SK-N-SH (cell line): ENCODE results near the gene ZNF24. TPM values are rescaled to one million over a fixed set of nuclear protein-coding genes. Genes with fewer than 3 reads are reported as not detected.

Source experiments
- CTCF ChIA-PET: fragments of 300-600, 350-600 bp; formaldehyde crosslinking; extraction: SDS; loops from one replicate; lab custom pipeline; 2021; lab: Yijun Ruan, JAX
- POLR2A ChIA-PET: fragments of 350-600 bp; sonication (Branson Sonifier 250); formaldehyde crosslinking; extraction: SDS; loops from one replicate; lab custom pipeline; 2020; ENCODE audit warnings: antibody characterized with exemption, inconsistent platforms; lab: Yijun Ruan, JAX
- DNase-seq: peaks from one replicate; pipeline ENCODE4 v3.0.0; 2012
- H2AFZ ChIP-seq: fragments of 200-600 bp; sonication (generic); 2 replicates; pipeline ENCODE4 v1.8.1; 2016; ENCODE audit warnings: antibody characterized with exemption, mild to moderate bottlenecking, low read depth
- H3F3A ChIP-seq: fragments of 200-600 bp; sonication (generic); replicated peaks from 2 replicates; pipeline ENCODE3; 2016; ENCODE audit warnings: antibody characterized with exemption, mild to moderate bottlenecking; ENCODE audit not compliant: insufficient read depth
- H3K27ac ChIP-seq, 2 experiments: fragments of 200-500 bp in 1 of 2; fragments of 200-600 bp in 1 of 2; sonication (Bioruptor generic) in 1 of 2; sonication (generic), shearing (Covaris generic) in 1 of 2; 2 replicates each; pipeline versions ENCODE4 v1.5.1 to v1.6.1; 2014 to 2016; ENCODE audit warnings: low read depth in 2 of 2, inconsistent platforms in 1 of 2, low read length in 1 of 2, mild to moderate bottlenecking in 1 of 2, mixed read lengths in 1 of 2
- H3K27me3 ChIP-seq: fragments of 200-600 bp; sonication (generic), shearing (Covaris generic); 2 replicates; pipeline ENCODE4 v1.6.1; 2016; ENCODE audit warnings: mixed run types; ENCODE audit not compliant: insufficient read depth
- H3K36me3 ChIP-seq, 2 experiments: fragments of 200-500 bp in 1 of 2; fragments of 200-600 bp in 1 of 2; sonication (Bioruptor generic) in 1 of 2; sonication (generic) in 1 of 2; replicated peaks in 1 of 2; 2 replicates each; pipeline versions ENCODE3 to v1.5.1; 2014 to 2016; ENCODE audit warnings: low read length in 1 of 2, mild to moderate bottlenecking in 1 of 2; ENCODE audit not compliant: insufficient read depth in 2 of 2, control insufficient read depth in 1 of 2
- H3K4me1 ChIP-seq, 2 experiments: fragments of 200-500 bp in 1 of 2; fragments of 200-600 bp in 1 of 2; sonication (Bioruptor generic) in 1 of 2; sonication (generic), shearing (Covaris generic) in 1 of 2; 2 replicates each; pipeline versions ENCODE4 v1.5.1 to v1.6.1; 2014 to 2016; ENCODE audit warnings: low read depth in 1 of 2, low read length in 1 of 2, mixed run types in 1 of 2; ENCODE audit not compliant: insufficient read depth in 2 of 2, control insufficient read depth in 1 of 2
- H3K4me2 ChIP-seq: fragments of 200-600 bp; sonication (generic), shearing (Covaris generic); 2 replicates; pipeline ENCODE4 v1.6.1; 2017; ENCODE audit warnings: mixed run types
- H3K4me3 ChIP-seq, 2 experiments: fragments of 200-500 bp in 1 of 2; fragments of 200-600 bp in 1 of 2; sonication (Bioruptor generic) in 1 of 2; sonication (generic), shearing (Covaris generic) in 1 of 2; 2 replicates each; pipeline versions ENCODE4 v1.5.1 to v1.8.1; 2014 to 2016; ENCODE audit warnings: low read depth in 2 of 2, inconsistent platforms in 1 of 2, low read length in 1 of 2, mild to moderate bottlenecking in 1 of 2, mixed read lengths in 1 of 2, moderate library complexity in 1 of 2
- H3K79me2 ChIP-seq: fragments of 200-600 bp; sonication (generic); 2 replicates; pipeline ENCODE4 v1.8.1; 2017; ENCODE audit warnings: mild to moderate bottlenecking; ENCODE audit not compliant: insufficient read depth
- H3K9ac ChIP-seq: fragments of 200-600 bp; sonication (generic); 2 replicates; pipeline ENCODE4 v1.6.1; 2017; ENCODE audit warnings: mixed run types
- H3K9me2 ChIP-seq: fragments of 200-600 bp; sonication (generic); 2 replicates; pipeline ENCODE4 v1.6.1; 2017; ENCODE audit warnings: mixed run types
- H3K9me3 ChIP-seq: fragments of 200-600 bp; sonication (generic); 2 replicates; pipeline ENCODE4 v1.6.1; 2017; ENCODE audit warnings: mixed run types, mild to moderate bottlenecking, moderate library complexity
- H4K20me1 ChIP-seq: fragments of 200-600 bp; sonication (generic); 2 replicates; pipeline ENCODE4 v1.6.1; 2017; ENCODE audit warnings: mild to moderate bottlenecking, mixed run types; ENCODE audit not compliant: insufficient read depth
- CHD2 ChIP-seq: fragments of 150-350 bp; IDR thresholded peaks from 2 replicates; pipeline ENCODE4 v1.6.1; 2018; ENCODE audit warnings: low read length; ENCODE audit not compliant: partially characterized antibody
- CTCF ChIP-seq: fragments of 200-600 bp; sonication (generic); IDR thresholded peaks from 2 replicates; pipeline ENCODE4 v1.6.1; 2017; ENCODE audit warnings: antibody characterized with exemption, mild to moderate bottlenecking, moderate library complexity
- ELF1 ChIP-seq: IDR thresholded peaks from 2 replicates; pipeline ENCODE4 v1.4.0; 2012
- EZH2phosphoT487 ChIP-seq: fragments of 200-600 bp; sonication (generic); IDR thresholded peaks from 2 replicates; pipeline ENCODE4 v1.6.1; 2017; ENCODE audit warnings: low read depth, mixed run types, mild to moderate bottlenecking, antibody characterized with exemption, moderate library complexity, borderline replicate concordance
- FOSL2 ChIP-seq: IDR thresholded peaks from 2 replicates; pipeline ENCODE4 v1.4.0; 2012; ENCODE audit warnings: low read depth, mild to moderate bottlenecking, moderate library complexity, borderline replicate concordance
- GABPA ChIP-seq: IDR thresholded peaks from 2 replicates; pipeline ENCODE4 v1.4.0; 2012; ENCODE audit warnings: low read depth, mild to moderate bottlenecking
- JUND ChIP-seq: IDR thresholded peaks from 2 replicates; pipeline ENCODE4 v1.4.0; 2012
- NRF1 ChIP-seq: IDR thresholded peaks from 2 replicates; pipeline ENCODE4 v1.6.1; 2012; ENCODE audit warnings: low read depth, mild to moderate bottlenecking, low read length
- POLR2AphosphoS5 ChIP-seq: IDR thresholded peaks from 2 replicates; pipeline ENCODE4 v1.6.1; 2012; ENCODE audit warnings: low read depth, low read length
- RAD21 ChIP-seq: IDR thresholded peaks from 2 replicates; pipeline ENCODE4 v1.6.1; 2012; ENCODE audit warnings: mild to moderate bottlenecking, low read length
- RCOR1 ChIP-seq: fragments of 150-350 bp; IDR thresholded peaks from 2 replicates; pipeline ENCODE4 v1.6.1; 2017; ENCODE audit warnings: antibody characterized with exemption, low read length
- REST ChIP-seq: IDR thresholded peaks from 2 replicates; pipeline ENCODE4 v1.6.1; 2012; ENCODE audit warnings: mild to moderate bottlenecking, low read depth, low read length, moderate library complexity
- RFX5 ChIP-seq: IDR thresholded peaks from 2 replicates; pipeline ENCODE4 v1.6.1; 2012; ENCODE audit warnings: mild to moderate bottlenecking, improper control_type of control experiment, low read length
- SMC3 ChIP-seq: IDR thresholded peaks from 2 replicates; pipeline ENCODE4 v1.6.1; 2012; ENCODE audit warnings: low read depth, low read length, improper control_type of control experiment
- YY1 ChIP-seq: IDR thresholded peaks from 2 replicates; pipeline ENCODE4 v1.4.0; 2012; ENCODE audit warnings: low read depth, mild to moderate bottlenecking
- WGBS: methylation state at CpG from one replicate; pipeline ENCODE4 v1.1.6; 2017; ENCODE audit warnings: low lambda C conversion rate; 5-methylcytosine and 5-hydroxymethylcytosine counted together
- polyA plus RNA-seq, 3 experiments: library from polyadenylated mRNA; depleted of rRNA; stranded (reverse); fragments of >200 nt; gene quantifications; 2 replicates each; pipeline ENCODE4 v1.2.3, GENCODE V29; 2012

The ZNF24 gene
- polyA plus RNA-seq, 1 of the 3 experiments (the other 2 are of a cell fraction) = 6.9 TPM

- CTCF ChIA-PET = interaction anchor here (0.9 kb wide), 1 partner anchor 357 kb away, joined by 3 read pairs; no protein-coding TSS in a partner anchor
- H3K27ac ChIP-seq = no peak overlapping the region
- no peaks in the 10 kb centered on the region for H3F3A ChIP-seq
- H3K9me2 ChIP-seq = no peaks in the 10 kb centered on the region
- TF ChIP-seq RCOR1 (no peak), YY1 (no peak)
- DNase-seq = no peak
- no peaks in the 10 kb centered on the region for H3K36me3 ChIP-seq
- no peak overlapping the region for H3K9ac ChIP-seq
- no peaks in the 10 kb centered on the region for H3K4me1 ChIP-seq
- H3K27me3 ChIP-seq = no peaks in the 10 kb centered on the region
- H2AFZ ChIP-seq = no peak overlapping the region
- no peak overlapping the region for H3K4me3 ChIP-seq
- no peaks in the 10 kb centered on the region for H4K20me1 ChIP-seq
- no peaks in the 10 kb centered on the region for H3K79me2 ChIP-seq
- POLR2A ChIA-PET = no interaction called here
- no peaks in the 10 kb centered on the region for H3K9me3 ChIP-seq
- no peak overlapping the region for H3K4me2 ChIP-seq
Observed at GRCh38 chr18:35362531-35362930, 18.3 kb upstream of the ZNF24 start.

GRCh38 chr18:35361570-35362321 is 17.5 kb upstream of the ZNF24 start:
- Histone ChIP-seq H3K27me3 (no peaks in the 10 kb centered on the region), H3K9ac (no peak overlapping the region), H3K36me3 (no peaks in the 10 kb centered on the region), H3F3A (no peaks in the 10 kb centered on the region), H3K9me2 (no peaks in the 10 kb centered on the region), H3K4me3 (no peak overlapping the region), H3K79me2 (no peaks in the 10 kb centered on the region), H3K4me1 (no peaks in the 10 kb centered on the region), H3K4me2 (no peak overlapping the region), H2AFZ (no peak overlapping the region), H4K20me1 (no peaks in the 10 kb centered on the region), H3K27ac (no peak overlapping the region), H3K9me3 (no peaks in the 10 kb centered on the region)
- WGBS = 19% methylated on average over 2 of the region's 2 CpGs
- POLR2A ChIA-PET = no interaction called here
- DNase-seq = no peak
- CTCF ChIA-PET = no interaction called here
- TF ChIP-seq ELF1 = no peak
- no peak for TF ChIP-seq RFX5
- TF ChIP-seq POLR2AphosphoS5 = no peak
- TF ChIP-seq JUND = no peak
- no peak for TF ChIP-seq YY1
- TF ChIP-seq RCOR1 = no peak
- no peak for TF ChIP-seq FOSL2
- TF ChIP-seq GABPA = no peak

GRCh38 chr18:35355140-35355618 is 11.0 kb upstream of the ZNF24 start:
- CTCF ChIA-PET = interaction anchor here (0.6 to 2.6 kb wide), 21 partner anchors 9 to 486 kb away, joined by 3 to 28 read pairs (median 3); partner anchors contain the start of genes ZNF24, ZNF397 and ZSCAN30
- peak overlapping the region in 1 of 2 experiments; percentile 25; a peak in 3 of 4 replicates for H3K4me3 ChIP-seq
- no peaks in the 10 kb centered on the region for H3F3A ChIP-seq
- WGBS = 48% methylated on average over 4 of the region's 4 CpGs
- H3K9me3 ChIP-seq = no peaks in the 10 kb centered on the region
- H3K4me1 ChIP-seq = peaks cover 0 to 2% of the 10 kb centered on the region in 2 experiments; a peak in 1 of 4 replicates
- no peaks in the 10 kb centered on the region for H3K79me2 ChIP-seq
- no peak overlapping the region for H3K4me2 ChIP-seq
- no peaks in the 10 kb centered on the region for H4K20me1 ChIP-seq
- H3K27ac ChIP-seq = no peak overlapping the region; a peak in 1 of 4 replicates
- no peak overlapping the region for H3K9ac ChIP-seq
- H2AFZ ChIP-seq = 0 out of 2 replicates have a peak overlapping the region, but pooled peaks have one; percentile 11
- H3K9me2 ChIP-seq = no peaks in the 10 kb centered on the region
- TF ChIP-seq EZH2phosphoT487 (no peak), RAD21 (peak; percentile 73), RCOR1 (0 out of 2 replicates have a peak, but pooled peaks have one; percentile 10), NRF1 (peak; percentile 50; the same call in 1 of the 2 replicates), JUND (no peak), RFX5 (no peak), CHD2 (peak; percentile 13), YY1 (no peak), SMC3 (peak; percentile 88), FOSL2 (no peak), REST (no peak), CTCF (peak; percentile 71)
- TF ChIP-seq, all 33 proteins: peak for 6
- POLR2A ChIA-PET = interaction anchor here (0.8 kb wide), 1 partner anchor 126 kb away, joined by 3 read pairs; no protein-coding TSS in a partner anchor
- no peaks in the 10 kb centered on the region for H3K36me3 ChIP-seq
- no peaks in the 10 kb centered on the region for H3K27me3 ChIP-seq
- DNase-seq = peak; percentile 72
